HG02870 (cell line): Measurements from ENCODE around the gene ASF1B.

ENCODE experiments used
- ATAC-seq: cut with Tn5 transposase; IDR thresholded peaks from one replicate; pipeline ENCODE4 v1.9.1; 2021; ENCODE audit warnings: mild to moderate bottlenecking, moderate library complexity; ENCODE audit not compliant: unreplicated experiment

The ASF1B gene

DNA sequence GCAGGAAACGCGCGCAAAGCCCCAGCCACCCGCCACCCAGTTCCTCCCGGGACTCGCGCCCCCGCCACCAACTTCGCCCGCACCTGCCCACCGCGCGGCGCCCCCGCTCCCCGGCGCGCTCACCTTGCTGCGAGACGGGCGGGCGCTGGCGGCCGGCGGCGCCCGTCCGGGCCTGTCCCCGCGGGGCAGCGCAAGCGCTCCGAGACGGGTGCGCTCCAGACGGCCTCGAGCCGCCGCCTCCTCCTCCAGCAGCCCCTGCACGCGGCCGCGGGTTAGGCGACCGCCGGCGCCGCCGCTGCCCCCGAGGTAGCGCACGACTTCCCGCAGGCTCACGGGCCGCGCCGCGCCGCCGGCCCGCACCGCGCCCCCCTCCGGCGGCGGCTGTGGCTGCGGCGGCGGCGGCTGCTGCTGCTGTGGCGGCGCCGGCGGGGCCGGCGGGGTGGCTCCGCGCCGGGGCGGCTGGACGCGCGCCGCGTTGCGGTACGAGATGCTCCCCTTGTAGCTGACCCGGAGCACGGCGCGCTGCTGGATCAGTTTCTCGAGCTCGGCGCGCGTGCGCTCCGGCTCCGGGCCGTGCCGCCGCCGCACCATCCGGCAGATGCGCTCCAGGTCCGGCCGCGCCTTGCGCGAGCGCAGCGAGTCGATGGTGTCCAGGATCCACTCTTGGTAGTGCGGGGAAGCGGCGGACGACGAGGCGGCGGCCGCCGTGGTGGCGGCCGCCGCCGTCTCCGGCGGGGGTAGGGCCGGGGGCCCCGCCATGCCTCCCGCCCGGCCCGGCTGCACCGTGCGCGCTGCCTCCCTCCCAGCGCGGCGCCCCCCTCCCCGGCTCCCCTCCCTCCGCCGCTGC, 46.5 kb downstream of the ASF1B start:
- ATAC-seq = no peak

DNA sequence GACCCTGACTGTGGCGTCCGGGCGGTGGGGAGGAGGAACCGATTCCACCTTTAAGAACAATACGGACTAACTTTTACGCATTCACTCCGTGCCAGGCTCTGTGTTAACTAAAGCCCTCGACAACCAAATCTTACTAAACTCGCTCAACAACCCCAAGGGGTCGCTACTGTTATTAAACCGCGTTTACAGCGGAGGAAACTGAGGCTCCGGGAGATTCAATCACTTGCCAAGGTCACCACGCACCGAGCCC, 47.1 kb downstream of the ASF1B start:
- ATAC-seq = no peak

GRCh38 chr19:14088634-14089411, 47.6 kb downstream of the ASF1B start:
- no peak for ATAC-seq

GRCh38 chr19:14086098-14086497, 50.3 kb downstream of the ASF1B start:
- no peak for ATAC-seq

- ATAC-seq = no peak
Measured at GRCh38 chr19:14085309-14085995, 50.9 kb downstream of the ASF1B start, which contains the start of gene C19orf67. TSS of gene C19orf67 (minus strand) at chr19:14085783. CDS start at chr19:14085627, 156 bp downstream.

- no peak for ATAC-seq
Measured at GRCh38 chr19:14082675-14082960, 53.8 kb downstream of the ASF1B start.

DNA sequence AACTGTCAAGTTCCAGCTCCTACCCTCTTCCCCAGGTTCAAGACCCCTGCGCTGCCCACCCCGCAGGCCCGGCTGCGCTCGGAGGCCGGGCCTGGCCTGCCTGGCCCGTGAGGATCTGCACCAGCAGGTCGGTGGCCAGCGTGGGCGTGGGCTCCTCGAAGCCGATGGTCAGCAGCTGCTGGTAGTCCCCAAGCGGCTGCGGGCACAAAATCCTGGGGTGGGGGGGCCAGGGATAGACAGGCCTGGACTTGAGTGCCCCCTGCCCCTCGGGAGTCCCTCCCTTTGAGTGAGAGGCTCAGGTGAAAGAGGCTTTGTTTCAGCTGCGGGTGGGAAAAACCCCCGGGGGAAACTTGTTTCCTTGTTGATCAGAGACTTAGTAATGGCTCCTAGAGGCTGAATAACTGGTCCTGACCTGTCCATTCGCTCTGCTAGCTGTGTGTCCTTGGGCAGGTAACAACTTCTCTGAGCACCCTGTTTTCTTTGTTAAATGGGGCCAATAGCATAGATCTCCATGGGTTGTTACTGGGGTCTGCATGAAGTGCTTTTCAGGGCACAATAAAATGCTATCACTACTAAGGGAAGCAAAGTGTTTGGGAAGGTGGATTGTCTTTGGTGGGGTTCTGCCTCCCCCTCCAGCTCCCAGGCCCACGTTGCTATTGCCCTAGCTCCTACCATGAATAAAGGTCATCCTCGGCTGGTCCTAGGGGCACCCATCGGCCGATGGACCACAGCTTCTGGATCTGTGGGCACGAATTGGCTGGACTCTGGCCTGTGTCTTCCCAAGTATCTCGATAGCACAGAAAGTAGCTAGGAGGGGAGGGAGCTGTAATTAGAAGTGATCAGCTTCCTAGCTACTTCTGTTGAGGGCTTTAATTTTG, 54.4 kb downstream of the ASF1B start:
- ATAC-seq = peak; percentile 18

DNA sequence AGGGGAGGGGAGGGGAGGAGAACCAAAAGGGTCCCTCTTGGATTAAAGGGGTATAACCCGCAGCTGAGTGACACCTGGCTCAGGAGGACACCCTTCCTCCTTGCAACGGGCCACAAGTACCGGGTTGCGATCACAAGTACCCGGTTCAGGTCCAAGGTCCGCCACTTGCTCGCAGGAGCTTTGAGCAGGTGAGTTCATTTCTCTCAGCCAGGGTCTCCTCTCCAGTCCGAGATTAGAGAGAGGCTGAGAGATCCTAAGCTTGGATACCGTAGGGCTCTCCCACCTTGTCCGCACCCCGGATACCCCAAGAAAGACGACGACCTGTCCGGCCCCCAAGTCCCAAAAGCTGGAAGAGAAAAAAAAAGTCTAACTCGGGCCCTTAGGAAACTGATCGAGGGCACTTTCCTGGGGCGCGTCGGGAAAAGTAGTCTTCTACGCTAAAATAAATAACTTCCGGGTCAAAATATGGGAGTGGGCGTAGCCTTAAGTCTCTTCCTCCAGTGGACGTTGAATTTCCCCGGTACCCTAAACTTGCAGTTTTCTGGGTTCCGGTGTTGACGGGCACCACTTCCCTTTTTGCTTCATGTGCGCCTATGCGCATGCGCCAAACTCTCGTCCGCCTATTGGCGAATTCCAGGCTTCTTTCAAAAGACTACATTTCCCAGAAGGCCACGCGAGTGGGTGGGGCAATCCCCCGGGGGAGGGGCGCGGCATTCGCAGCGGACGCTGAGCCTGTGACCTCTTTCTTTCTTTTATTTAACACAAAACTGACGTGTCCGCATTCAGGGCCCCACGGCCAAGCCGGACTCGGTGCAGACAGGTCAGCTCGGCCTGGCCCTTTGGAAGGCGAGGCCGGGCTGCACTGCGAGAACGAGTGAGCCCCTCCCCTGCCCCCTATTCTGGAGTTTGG, 55.2 kb downstream of the ASF1B start:
- peak; percentile 84 for ATAC-seq

GRCh38 chr19:14078411-14078810, 58.0 kb downstream of the ASF1B start:
- no peak for ATAC-seq

- ATAC-seq = no peak
Measured at GRCh38 chr19:14073925-14074838, 62.2 kb downstream of the ASF1B start.

DNA sequence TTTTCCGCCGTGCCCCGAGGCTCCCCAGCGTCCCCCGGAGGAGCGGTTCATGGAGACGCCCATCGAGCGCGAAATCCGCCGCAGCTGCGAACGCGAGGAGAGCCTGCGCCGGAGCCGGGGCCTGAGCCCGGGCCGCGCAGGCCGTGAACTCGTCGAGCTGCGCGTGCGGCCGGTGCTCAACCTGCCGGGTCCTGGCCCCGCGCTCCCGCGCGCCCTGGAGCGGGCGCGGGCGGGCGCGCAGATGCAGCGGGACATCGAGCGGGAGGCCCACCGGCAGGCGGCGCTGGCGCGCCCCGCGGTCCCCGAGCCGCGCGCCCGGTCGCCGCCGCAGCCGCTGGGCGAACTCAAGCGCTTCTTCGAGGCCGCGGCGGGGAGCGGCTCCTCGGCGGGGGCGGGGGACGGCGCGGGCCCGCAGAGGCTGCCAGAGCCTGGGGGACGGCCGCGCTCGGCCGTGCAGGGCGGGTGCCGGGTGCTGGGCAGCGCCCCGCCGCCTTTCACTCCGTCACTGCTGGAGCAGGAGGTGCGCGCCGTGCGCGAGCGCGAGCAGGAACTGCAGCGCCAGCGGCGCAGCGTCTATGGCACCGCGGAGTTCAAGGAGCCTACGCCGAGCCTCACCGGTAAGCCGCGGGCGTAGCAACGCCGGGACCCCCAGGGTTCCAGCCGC, 63.0 kb downstream of the ASF1B start:
- ATAC-seq = no peak

DNA sequence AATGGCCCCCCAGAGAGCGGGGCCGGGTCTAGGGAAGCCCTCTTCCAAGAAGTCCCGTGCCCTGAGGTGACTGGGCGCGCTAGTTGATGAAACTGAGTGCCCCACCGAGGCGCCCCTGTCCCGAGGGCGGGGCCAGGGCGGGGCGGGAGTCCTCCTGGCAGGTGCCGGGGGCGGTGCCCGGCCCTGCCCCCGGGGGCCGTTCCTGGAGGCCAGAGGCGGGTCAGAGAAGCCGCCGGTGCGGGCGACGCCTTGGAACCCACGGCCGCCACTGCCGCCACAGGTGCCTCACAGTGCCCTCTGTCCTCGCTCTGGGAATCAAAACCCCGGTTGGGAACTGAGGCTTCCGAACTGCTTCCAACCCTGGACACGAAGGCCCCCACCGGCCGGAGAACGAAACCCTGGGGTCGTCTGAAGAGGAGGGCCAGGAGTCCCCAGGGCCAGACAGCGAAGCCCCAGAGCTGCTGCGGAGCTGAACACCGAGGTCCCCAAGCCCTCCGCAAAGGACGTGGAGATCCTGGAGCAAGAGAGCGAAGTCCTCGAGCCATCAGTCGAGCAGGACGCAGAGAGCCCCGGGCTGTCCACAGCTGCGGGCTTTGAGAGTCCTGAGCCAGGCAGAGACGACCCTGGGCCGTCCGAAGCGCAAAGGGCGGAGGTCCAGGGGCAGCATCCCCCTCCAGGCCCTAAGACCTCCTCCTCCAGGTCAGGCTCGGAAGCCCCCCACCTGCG, 63.7 kb downstream of the ASF1B start, which contains the start of gene MISP3:
Gene MISP3, plus strand, starts transcription at position 252 of the 726 bp plus-strand sequence. CDS start 524 bp downstream, outside the sequence.
- no peak for ATAC-seq

DNA sequence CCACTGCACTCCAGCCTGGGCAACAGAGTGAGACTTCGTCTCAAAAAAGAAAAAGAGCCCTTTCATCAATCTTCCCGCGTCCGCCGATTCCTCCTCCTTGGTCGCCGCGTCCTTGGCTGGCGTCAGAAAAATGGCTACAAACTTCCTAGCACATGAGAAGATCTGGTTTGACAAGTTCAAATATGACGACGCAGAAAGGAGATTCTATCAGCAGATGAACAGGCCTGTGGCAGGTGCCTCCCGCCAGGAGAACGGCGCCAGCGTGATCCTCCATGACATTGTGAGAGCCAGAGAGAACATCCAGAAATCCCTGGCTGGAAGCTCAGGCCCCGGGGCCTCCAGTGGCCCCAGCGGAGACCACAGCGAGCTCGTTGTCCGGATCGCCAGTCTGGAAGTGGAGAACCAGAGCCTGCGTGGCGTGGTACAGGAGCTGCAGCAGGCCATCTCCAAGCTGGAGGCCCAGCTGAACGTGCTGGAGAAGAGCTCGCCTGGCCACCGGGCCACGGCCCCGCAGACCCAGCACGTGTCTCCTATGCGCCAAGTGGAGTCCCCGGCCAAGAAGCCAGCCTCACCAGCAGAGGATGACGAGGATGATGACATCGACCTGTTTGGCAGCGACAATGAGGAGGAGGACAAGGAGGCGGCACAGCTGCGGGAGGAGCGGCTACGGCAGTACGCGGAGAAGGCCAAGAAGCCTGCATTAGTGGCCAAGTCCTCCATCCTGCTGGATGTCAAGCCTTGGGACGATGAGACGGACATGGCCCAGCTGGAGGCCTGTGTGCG, 65.9 kb downstream of the ASF1B start:
- no peak for ATAC-seq
